ENCODE measurements around the gene HGS. TPM values are rescaled to one million over a fixed set of nuclear protein-coding genes. Genes with fewer than 3 reads are reported as not detected.

The HGS gene, protein sequence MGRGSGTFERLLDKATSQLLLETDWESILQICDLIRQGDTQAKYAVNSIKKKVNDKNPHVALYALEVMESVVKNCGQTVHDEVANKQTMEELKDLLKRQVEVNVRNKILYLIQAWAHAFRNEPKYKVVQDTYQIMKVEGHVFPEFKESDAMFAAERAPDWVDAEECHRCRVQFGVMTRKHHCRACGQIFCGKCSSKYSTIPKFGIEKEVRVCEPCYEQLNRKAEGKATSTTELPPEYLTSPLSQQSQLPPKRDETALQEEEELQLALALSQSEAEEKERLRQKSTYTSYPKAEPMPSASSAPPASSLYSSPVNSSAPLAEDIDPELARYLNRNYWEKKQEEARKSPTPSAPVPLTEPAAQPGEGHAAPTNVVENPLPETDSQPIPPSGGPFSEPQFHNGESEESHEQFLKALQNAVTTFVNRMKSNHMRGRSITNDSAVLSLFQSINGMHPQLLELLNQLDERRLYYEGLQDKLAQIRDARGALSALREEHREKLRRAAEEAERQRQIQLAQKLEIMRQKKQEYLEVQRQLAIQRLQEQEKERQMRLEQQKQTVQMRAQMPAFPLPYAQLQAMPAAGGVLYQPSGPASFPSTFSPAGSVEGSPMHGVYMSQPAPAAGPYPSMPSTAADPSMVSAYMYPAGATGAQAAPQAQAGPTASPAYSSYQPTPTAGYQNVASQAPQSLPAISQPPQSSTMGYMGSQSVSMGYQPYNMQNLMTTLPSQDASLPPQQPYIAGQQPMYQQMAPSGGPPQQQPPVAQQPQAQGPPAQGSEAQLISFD
- total RNA-seq = 107 and 114 TPM in 2 replicates

DNA sequence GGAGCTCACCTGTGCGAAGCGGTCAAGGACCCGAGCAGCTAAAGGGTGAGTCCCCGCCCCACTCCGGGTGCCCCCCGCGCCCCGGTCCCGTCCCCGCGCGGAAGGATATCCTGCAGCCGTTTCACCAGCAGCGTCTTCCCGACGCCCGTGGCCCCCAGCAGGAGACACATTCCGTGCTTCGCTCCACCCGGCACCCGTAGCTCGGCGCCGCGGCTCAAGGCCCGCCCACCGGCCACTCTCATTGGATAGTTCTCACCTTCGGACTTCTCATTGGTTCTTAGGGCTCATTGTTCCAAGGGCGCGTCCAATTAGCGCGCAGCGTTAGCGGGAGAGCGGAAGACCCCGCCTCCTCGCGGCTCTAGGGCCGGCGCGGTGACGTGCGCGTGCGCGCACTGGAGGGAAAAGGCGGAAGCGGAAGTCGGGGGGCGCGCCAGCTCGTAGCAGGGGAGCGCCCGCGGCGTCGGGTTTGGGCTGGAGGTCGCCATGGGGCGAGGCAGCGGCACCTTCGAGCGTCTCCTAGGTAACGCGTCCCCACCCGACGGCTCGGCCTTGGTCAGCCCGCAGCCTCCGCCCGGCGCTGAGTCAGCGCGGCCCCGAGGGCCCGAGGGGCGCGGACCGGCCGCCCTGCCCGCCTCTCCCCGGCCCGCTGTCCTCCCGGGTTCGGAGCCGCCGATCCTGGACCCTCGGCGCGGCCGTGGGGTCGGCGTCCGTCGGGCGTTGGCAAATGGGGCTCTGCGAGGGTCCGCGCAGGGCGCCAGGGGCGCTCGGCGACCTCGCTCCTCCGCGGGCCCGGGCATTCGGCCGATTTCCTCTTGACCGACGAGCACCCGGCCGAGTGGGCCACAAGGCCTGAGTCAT is at the start of gene HGS, which contains the start of gene ARL16:
HGS (plus strand) TSS at position 428 of the 858 bp plus-strand sequence; CDS start at position 484, 56 bp downstream.
ARL16 (minus strand) TSS at position 214 of the 858 bp plus-strand sequence; CDS start at position 170, 44 bp downstream.

DNA sequence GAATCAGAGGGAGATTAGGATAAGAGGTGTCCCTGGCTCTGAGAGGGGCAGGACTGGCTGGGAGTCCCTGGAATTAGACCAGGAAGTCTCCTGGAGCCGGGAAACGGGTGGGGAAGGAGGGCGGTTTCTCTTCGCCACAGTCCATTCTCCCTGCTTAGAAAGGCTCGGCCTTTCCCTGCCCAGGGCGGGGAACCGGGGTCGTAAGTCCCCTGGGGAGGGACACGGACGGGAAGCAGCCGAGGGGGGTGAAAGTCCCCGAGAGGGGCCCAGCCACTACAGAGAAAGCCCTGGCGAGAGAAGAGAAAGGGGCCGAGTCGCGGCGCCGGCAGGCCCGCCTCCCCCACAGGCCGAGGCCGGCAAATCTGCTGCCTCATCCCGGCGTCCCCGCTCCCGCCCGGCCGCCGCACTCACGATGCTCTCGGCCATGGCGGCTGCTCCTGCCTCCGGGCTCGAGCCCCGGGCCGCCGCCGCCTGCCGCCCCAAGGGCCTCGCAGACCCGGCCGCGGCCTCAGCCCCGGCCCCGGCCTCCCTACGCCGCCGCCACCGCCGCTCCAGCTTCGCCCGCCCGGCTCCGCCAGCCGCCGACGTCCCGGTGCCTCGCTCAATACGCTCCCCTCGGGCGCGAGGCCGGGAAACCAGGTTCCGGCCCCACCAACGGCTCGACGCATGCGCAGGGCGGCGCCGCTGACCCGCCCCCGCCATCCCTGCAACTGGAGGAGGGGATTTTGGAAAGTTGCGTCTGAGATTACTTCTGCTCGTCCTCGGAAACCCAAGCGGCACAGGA is 47.1 kb upstream of the HGS start, which contains the start of the genes NPLOC4 and TSPAN10:
NPLOC4 (minus strand) TSS at position 608 of the 784 bp plus-strand sequence; CDS start at position 426, 182 bp downstream.
TSPAN10 (plus strand) TSS at position 692 of the 784 bp plus-strand sequence. CDS start 5,217 bp downstream, outside the sequence.

DNA sequence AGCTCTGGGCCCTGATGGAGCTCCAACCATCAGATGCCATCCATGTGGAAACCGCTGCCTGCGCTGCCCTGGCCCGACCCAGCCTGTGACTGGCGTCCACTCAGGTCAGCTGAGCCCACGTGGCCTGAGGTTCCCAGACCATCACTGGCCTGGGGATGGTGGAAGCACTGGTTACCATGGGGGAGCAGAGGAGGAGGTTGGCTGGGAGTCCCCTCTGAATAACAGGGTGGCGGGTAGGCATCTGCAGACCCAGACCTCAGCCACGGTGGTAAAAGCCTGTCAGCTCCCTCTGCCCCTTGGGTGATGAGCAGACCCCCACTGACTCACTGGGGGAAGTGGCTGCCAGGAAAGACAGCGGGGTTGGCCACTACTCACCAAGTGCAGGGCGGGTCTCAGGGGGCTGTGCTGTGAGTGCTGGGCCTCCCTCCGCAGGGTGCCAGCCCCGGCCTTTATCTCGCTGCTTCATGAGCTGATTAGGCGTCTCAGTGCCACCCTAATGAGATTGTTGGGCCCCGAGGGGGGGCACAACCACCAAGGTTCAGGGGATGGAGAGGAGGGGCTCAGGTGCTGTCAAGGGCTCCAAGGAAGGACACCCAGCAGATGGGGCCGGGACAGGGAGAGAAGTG is 27.6 kb upstream of the HGS start, which contains the start of gene PDE6G:
PDE6G (minus strand) TSS at position 425 of the 626 bp plus-strand sequence. CDS start 3,237 bp downstream, outside the sequence.

DNA sequence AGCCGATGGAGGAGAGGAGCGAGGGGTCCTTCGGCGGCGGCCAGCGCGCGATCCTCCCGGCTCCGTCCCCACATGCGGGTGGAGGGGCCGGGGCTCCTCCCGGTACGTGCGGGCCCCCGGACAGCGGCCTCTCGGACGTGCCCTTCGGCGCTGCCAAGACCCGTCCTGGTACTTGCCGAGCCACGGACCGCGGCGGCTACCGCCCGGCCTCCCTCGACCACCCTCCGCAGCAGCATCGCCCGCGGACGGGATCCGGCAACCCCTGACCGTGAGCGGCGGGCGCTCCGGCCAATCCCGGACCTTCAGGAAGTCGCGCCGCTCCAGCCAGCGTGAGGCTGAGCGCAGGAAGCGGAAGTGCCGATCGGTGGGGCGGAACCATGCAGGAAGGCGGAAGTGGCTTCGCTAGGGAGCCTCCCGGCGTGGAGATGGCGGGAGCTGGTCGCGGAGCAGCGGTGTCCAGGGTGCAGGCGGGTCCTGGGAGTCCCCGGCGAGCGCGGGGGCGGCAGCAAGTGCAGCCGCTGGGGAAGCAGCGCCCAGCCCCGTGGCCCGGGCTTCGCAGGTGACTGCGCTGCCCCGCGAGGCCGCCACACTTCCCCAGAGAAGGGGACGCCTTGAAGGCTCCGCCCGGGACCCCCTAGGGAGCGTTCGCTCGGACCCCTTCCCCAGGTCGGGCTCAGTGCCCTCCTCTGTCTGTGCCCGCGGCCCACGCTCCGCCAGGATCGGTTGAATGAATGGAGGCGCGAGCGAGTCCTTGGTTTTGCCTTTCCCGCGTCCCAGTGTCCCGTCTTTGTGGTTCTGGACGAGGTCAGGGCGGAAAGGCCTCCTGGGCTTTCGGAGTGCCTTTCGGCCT is 17.2 kb upstream of the HGS start, which contains the start of the genes CCDC137 and OXLD1:
CCDC137 (plus strand) TSS at position 396 of the 850 bp plus-strand sequence; CDS start at position 426, 30 bp downstream.
OXLD1 (minus strand) TSS at position 264 of the 850 bp plus-strand sequence; CDS start at position 236, 28 bp downstream.

DNA sequence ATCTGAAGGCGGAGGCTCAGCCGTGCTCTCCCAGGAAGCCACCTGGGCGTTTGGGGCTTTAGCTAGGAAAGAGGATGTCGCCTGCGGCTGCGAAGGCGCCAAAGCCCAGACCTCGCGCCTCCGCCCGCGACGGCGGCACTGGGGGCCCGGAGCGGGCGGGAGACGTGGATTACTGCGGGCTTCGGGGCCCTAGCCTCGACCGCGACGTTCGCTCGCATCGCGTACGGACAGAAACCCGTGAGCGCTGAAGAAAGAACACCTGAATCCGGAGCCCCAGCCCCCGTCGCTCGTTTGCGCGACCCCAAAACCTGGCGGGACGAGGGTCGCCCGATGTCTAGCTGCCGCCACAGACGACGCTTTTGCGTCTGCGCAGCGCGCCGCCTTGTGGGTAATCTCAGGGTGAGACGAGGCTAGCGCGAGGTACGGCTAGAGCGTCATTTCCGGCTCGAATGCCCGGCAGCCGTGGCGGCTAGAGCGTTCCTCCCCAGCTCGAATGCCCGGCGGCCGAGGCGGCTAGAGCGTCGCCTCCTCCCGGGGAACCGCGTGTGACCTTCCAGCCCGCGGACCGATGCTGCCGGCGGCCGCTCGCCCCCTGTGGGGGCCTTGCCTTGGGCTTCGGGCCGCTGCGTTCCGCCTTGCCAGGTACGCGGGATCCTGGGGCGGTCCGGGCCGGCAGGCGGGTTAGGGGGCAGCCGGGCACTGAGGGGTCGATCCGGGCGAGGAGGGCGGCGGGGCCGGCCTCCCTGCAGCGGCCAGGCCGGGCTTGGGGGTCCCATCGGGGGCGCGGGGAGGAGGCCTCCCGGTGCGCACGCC is 19.3 kb downstream of the HGS start, which contains the start of gene MRPL12:
MRPL12 (plus strand) TSS at position 434 of the 813 bp plus-strand sequence; CDS start at position 569, 135 bp downstream.

DNA sequence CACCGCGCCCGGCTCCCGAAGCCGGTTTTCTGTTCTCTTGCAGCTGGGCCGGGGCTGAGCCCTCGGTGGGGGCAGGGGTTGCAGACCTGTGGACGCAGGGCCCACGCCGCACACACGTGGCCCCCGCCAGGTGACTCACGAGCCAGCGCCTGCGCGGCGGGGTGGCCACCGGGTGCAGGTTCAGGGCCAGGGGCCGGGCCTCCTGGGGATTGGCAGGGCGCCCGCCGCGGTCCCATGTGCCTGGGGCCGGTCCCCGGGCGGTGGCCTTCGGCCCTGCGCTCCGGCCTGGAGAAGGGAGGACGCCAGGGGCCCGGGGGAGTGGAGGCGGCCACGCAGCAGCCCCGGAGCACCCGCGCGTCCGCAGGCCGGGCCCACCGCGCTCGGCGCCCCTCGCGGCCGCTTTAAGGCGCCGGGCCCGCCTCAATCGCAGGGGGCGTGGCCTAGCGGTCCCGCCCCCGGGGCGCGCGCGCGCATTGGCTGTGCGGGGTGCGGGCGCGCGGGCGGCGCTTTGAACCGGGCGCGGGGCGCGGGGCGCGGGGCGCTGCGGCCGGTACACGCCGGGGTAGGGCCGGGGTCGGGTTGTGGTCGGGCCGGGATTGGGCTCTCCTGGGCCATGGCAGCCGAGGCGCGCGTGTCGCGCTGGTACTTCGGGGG is 28.1 kb downstream of the HGS start, which contains the start of gene SLC25A10:
SLC25A10 (plus strand) TSS at position 471 of the 654 bp plus-strand sequence; CDS start at position 614, 143 bp downstream.

Small RNA genes lying within 50 kb of the gene (small RNA-seq; reads per million reads assigned to genes)
- 2.1 reads per million, percentile 48 among the genes with 10 or more reads in this experiment for gene MIR6786

Other genes starting within 250 kb of the HGS start
- gene ACTG1, start 171.2 kb upstream of the HGS start, total RNA-seq = 20,946 and 30,159 TPM in 2 replicates
- gene FSCN2, start 155.6 kb upstream of the HGS start, total RNA-seq = 8.9 and 10.0 TPM in 2 replicates
- 37.2 and 45.6 TPM in 2 replicates for gene FAAP100, start 131.7 kb upstream of the HGS start, total RNA-seq
- gene NPLOC4, start 46.9 kb upstream of the HGS start, total RNA-seq = 80.4 and 97.5 TPM in 2 replicates
- 1.9 TPM in 2 replicates for gene TSPAN10, start 46.8 kb upstream of the HGS start, total RNA-seq
- gene PDE6G, start 27.5 kb upstream of the HGS start, total RNA-seq = not detected in 2 replicates
- 19.8 and 25.6 TPM in 2 replicates for gene OXLD1, start 17.4 kb upstream of the HGS start, total RNA-seq
- 4.9 and 6.8 TPM in 2 replicates for gene CCDC137, start 17.3 kb upstream of the HGS start, total RNA-seq
- 28.9 and 35.6 TPM in 2 replicates for gene ARL16, start 214 bp upstream of the HGS start, total RNA-seq
- gene MRPL12, start 19.4 kb downstream of the HGS start, total RNA-seq = 10.1 and 12.3 TPM in 2 replicates
- gene SLC25A10, start 28.3 kb downstream of the HGS start, total RNA-seq = 5.6 and 9.4 TPM in 2 replicates
- gene GCGR, start 120.1 kb downstream of the HGS start, total RNA-seq = not detected in 2 replicates
- 88.6 and 90.3 TPM in 2 replicates for gene MCRIP1, start 149.3 kb downstream of the HGS start, total RNA-seq
- gene PPP1R27, start 151.0 kb downstream of the HGS start, total RNA-seq = not detected in 2 replicates
- gene P4HB, start 176.5 kb downstream of the HGS start, total RNA-seq = 1,150 and 1,536 TPM in 2 replicates
- 181 and 187 TPM in 2 replicates for gene ARHGDIA, start 187.3 kb downstream of the HGS start, total RNA-seq
- gene ALYREF, start 207.6 kb downstream of the HGS start, total RNA-seq = 54.5 and 57.2 TPM in 2 replicates
- gene ANAPC11, start 207.7 kb downstream of the HGS start, total RNA-seq = 67.8 and 93.4 TPM in 2 replicates
- gene NPB, start 218.2 kb downstream of the HGS start, total RNA-seq = 0.49 and 1.3 TPM in 2 replicates
- 75.6 and 91.4 TPM in 2 replicates for gene PCYT2, start 227.4 kb downstream of the HGS start, total RNA-seq
- gene SIRT7, start 234.2 kb downstream of the HGS start, total RNA-seq = 17.5 and 27.3 TPM in 2 replicates
- gene MAFG, start 243.7 kb downstream of the HGS start, total RNA-seq = 27.2 and 33.3 TPM in 2 replicates